Measurements from ENCODE around the gene RNF144A.

- TF ChIP-seq, protein P1, sequence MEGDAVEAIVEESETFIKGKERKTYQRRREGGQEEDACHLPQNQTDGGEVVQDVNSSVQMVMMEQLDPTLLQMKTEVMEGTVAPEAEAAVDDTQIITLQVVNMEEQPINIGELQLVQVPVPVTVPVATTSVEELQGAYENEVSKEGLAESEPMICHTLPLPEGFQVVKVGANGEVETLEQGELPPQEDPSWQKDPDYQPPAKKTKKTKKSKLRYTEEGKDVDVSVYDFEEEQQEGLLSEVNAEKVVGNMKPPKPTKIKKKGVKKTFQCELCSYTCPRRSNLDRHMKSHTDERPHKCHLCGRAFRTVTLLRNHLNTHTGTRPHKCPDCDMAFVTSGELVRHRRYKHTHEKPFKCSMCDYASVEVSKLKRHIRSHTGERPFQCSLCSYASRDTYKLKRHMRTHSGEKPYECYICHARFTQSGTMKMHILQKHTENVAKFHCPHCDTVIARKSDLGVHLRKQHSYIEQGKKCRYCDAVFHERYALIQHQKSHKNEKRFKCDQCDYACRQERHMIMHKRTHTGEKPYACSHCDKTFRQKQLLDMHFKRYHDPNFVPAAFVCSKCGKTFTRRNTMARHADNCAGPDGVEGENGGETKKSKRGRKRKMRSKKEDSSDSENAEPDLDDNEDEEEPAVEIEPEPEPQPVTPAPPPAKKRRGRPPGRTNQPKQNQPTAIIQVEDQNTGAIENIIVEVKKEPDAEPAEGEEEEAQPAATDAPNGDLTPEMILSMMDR (IDR thresholded peaks at IDR 0.05): no peak
- TF ChIP-seq POLR2A (IDR thresholded peaks at IDR 0.05): no peak
Measured at GRCh38 chr2:7071154-7071553, 153.9 kb downstream of the RNF144A start.

Data from body of pancreas (tissue), 4 donors.